HCT116 (cell line): ENCODE results near the gene LTC4S.

Experiments
- EZH2 ChIP-seq: fragments of 200-600 bp; sonication (generic); IDR thresholded peaks from 2 replicates; pipeline ENCODE4 v1.6.1; 2017; ENCODE audit warnings: antibody characterized with exemption, mixed run types
- POLR2A ChIP-seq: IDR thresholded peaks from 2 replicates; pipeline ENCODE4 v1.7.0; 2011; ENCODE audit warnings: borderline replicate concordance; ENCODE audit not compliant: insufficient read depth, insufficient read length; ENCODE audit errors: extremely low read depth
- POLR2AphosphoS5 ChIP-seq: IDR thresholded peaks from 2 replicates; pipeline ENCODE4 v1.6.1; 2011; ENCODE audit warnings: mild to moderate bottlenecking, low read depth, low read length, moderate library complexity
- REST ChIP-seq: IDR thresholded peaks from 2 replicates; pipeline ENCODE4 v1.6.1; 2012; ENCODE audit warnings: low read depth
- SIN3A ChIP-seq: IDR thresholded peaks from 2 replicates; pipeline ENCODE4 v1.6.1; 2012; ENCODE audit warnings: low read depth
- SP1 ChIP-seq: IDR thresholded peaks from 2 replicates; pipeline ENCODE4 v1.6.1; 2012; ENCODE audit warnings: low read depth
- SRF ChIP-seq: IDR thresholded peaks from 2 replicates; pipeline ENCODE4 v1.6.1; 2012; ENCODE audit warnings: low read depth
- YY1 ChIP-seq: IDR thresholded peaks from 2 replicates; pipeline ENCODE4 v1.6.1; 2011; ENCODE audit warnings: low read length, low read depth, moderate library complexity, mild to moderate bottlenecking; ENCODE audit not compliant: insufficient replicate concordance; ENCODE audit errors: extremely low read depth
- TF ChIP-seq, protein P1 (sequence below), 3 experiments: fragments of 200-600 bp in 1 of 3; sonication (generic) in 1 of 3; IDR thresholded peaks in 2 of 3; conservative IDR thresholded peaks in 1 of 3; 2 replicates each; pipeline ENCODE4 v1.5.1; 2012 to 2017; ENCODE audit warnings: low read depth in 2 of 3, low read length in 2 of 3, antibody characterized with exemption in 1 of 3, borderline replicate concordance in 1 of 3, control low read depth in 1 of 3, mild to moderate bottlenecking in 1 of 3, mixed read lengths in 1 of 3, mixed run types in 1 of 3, moderate library complexity in 1 of 3; ENCODE audit not compliant: insufficient read depth in 1 of 3

DNA sequence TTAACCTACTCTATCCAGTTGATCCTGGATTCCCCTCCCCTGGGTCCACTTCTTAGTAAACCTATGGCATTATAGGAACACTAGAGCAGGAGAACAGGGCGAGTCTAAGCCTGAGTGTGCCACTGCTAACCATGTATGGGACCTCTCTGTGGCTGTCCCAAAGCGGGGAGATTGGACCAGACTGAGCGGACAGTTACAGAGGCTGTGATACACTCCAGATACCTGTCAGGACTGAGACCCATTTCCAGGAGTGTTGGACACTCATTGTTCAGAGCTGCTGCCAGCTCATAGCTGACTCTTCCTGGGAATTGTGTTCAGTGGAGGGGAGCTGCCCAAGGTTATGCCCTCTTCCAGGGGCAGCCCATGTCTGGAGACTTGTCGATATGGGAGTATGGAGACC, 11.9 kb upstream of the LTC4S start:
- TF ChIP-seq SP1, result no peak
- no peak for TF ChIP-seq SRF
- TF ChIP-seq, protein P1, sequence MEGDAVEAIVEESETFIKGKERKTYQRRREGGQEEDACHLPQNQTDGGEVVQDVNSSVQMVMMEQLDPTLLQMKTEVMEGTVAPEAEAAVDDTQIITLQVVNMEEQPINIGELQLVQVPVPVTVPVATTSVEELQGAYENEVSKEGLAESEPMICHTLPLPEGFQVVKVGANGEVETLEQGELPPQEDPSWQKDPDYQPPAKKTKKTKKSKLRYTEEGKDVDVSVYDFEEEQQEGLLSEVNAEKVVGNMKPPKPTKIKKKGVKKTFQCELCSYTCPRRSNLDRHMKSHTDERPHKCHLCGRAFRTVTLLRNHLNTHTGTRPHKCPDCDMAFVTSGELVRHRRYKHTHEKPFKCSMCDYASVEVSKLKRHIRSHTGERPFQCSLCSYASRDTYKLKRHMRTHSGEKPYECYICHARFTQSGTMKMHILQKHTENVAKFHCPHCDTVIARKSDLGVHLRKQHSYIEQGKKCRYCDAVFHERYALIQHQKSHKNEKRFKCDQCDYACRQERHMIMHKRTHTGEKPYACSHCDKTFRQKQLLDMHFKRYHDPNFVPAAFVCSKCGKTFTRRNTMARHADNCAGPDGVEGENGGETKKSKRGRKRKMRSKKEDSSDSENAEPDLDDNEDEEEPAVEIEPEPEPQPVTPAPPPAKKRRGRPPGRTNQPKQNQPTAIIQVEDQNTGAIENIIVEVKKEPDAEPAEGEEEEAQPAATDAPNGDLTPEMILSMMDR (IDR thresholded peaks at IDR 0.05 in 2 of 3, conservative IDR thresholded peaks at IDR 0.05 in 1 of 3; ENCODE audit: borderline replicate concordance in 1 of 3, insufficient read depth in 1 of 3, low read depth in 2 of 3, low read length in 2 of 3), result no peak
- no peak for TF ChIP-seq POLR2A
- no peak for TF ChIP-seq YY1
- no peak for TF ChIP-seq REST
- no peak for TF ChIP-seq POLR2AphosphoS5
- TF ChIP-seq EZH2, result no peak
- TF ChIP-seq SIN3A, result no peak
